Pancreas (tissue), 10 donors: ENCODE results near the gene KLHDC1. TPM values are rescaled to one million over a fixed set of nuclear protein-coding genes. Genes with fewer than 3 reads are reported as not detected.
"Not testable (repeated sequence)": the region's sequence is repeated elsewhere in the genome, so short reads cannot be mapped to it uniquely, and the experiment has no call there.

ENCODE experiments used
- ATAC-seq, 4 donors: fragments of 200-7000 bp; cut with Tn5 transposase; one replicate each; pipeline versions ENCODE4 v1.8.0 to v1.9.1; 2020; ENCODE audit warnings: mild to moderate bottlenecking in 4 of 4, moderate library complexity in 4 of 4
- DNase-seq, 6 donors: peaks; one replicate each; pipeline ENCODE4 v3.0.0-alpha.2; 2020
- FAIRE-seq: peaks from 2 replicates; lab custom pipeline; 2012; peaks lifted over from hg19 to GRCh38; lab: Jason Lieb, UNC
- H3K27ac ChIP-seq, 4 donors: fragments of 200-600 bp; sonication (generic); 1 replicate in 3 of 4; 2 replicates in 1 of 4; pipeline versions ENCODE4 v1.5.0 to v1.8.0; 2020
- H3K27me3 ChIP-seq, 4 donors: fragments of 200-600 bp; one replicate each; pipeline ENCODE4 v1.8.0; 2021
- H3K36me3 ChIP-seq, 3 donors: fragments of 200-600 bp; sonication (generic) in 1 of 3; one replicate each; pipeline versions ENCODE4 v1.5.0 to v1.8.0; 2020 to 2021
- H3K4me1 ChIP-seq, 3 donors: fragments of 200-600 bp; one replicate each; pipeline ENCODE4 v1.8.0; 2021
- H3K4me3 ChIP-seq, 4 donors: fragments of 200-600 bp; sonication (generic) in 2 of 4; one replicate each; pipeline versions ENCODE4 v1.5.0 to v1.8.0; 2020 to 2021
- H3K9me3 ChIP-seq, 4 donors: fragments of 200-600 bp; one replicate each; pipeline ENCODE4 v1.8.0; 2021
- CTCF ChIP-seq, 4 donors: fragments of 200-600 bp; sonication (generic) in 3 of 4; IDR thresholded peaks; one replicate each; pipeline versions ENCODE4 v1.5.0 to v1.8.0; 2021; ENCODE audit warnings: antibody characterized with exemption in 4 of 4
- WGBS, 2 donors: extraction: QIAGEN DNeasy Blood & Tissue Kit; methylation state at CpG; one replicate each; pipeline ENCODE4 v1.1.7; 2013; 5-methylcytosine and 5-hydroxymethylcytosine counted together
- intact Hi-C, 3 donors: fragments of 100-400 bp; cut with DNase I; formaldehyde crosslinking; loops; one replicate each; pipeline versions ENCODE4 v1.11.1 to v1.14.2; 2022
- polyA plus RNA-seq, 2 donors: library from polyadenylated mRNA; stranded (reverse); fragments of 200-250 nt; gene quantifications; one replicate each; pipeline ENCODE4 v1.2.3, GENCODE V29; 2013
- total RNA-seq, 6 donors: library from RNA; stranded (reverse); fragmentation: NEBNext Ultra II Directional in 4 of 6; extraction: Animal tissue kit (Norgen Biotek cat#: 25700) in 4 of 6; gene quantifications; one replicate each; pipeline versions ENCODE4 v1.2.1 to v1.2.4, GENCODE V29; 2021 to 2023
- donor health status: healthy with polysubstance abuse.
- donor health status: DM: no; HTN: no; CAD: no; lungs with moderate emphysema.
- donor health status: DM: no; HTN: no; CAD: no.
- donor health status: control.
- donor health status: control.
- donor health status: Bipolar disorder and iron deficiency.
- donor health status: DM: yes; HTN: yes; CAD: no.
- donor health status: DM: no; HTN: no; CAD: no.
- donor health status: DM: no; HTN: no; CAD: no.
- donor health status: DM: yes; HTN: yes; CAD: no.

Gene KLHDC1
- total and polyA plus RNA-seq, 8 donors = 1.2 to 4.8 (median 3.8) TPM

GRCh38 chr14:49720744-49721143 is 27.8 kb downstream of the KLHDC1 start:
- Histone ChIP-seq H3K4me3 (no peak overlapping the region), H3K4me1 (no peaks in the 10 kb centered on the region), H3K36me3 (peaks cover 0 to 14% (median 0%) of the 10 kb centered on the region in 3 donors), H3K9me3 (no peaks in the 10 kb centered on the region), H3K27ac (no peak overlapping the region), H3K27me3 (no peaks in the 10 kb centered on the region)
- TF ChIP-seq CTCF (IDR thresholded peaks at IDR 0.05) = no peak
- ATAC-seq (no peak), DNase-seq (no peak), FAIRE-seq (no peak)
- intact Hi-C loops = no loop called here

- WGBS, 2 donors = 81 to 93% methylated on average over 9 of the region's 9 CpGs
- H3K36me3 ChIP-seq = peaks cover 0 to 20% (median 3%) of the 10 kb centered on the region in 3 donors
- H3K4me1 ChIP-seq, H3K9me3 ChIP-seq, ATAC-seq, H3K27me3 ChIP-seq, H3K27ac ChIP-seq, DNase-seq, FAIRE-seq, intact Hi-C loops, H3K4me3 ChIP-seq: not testable (repeated sequence)
Measured at GRCh38 chr14:49721733-49722435, 29.0 kb downstream of the KLHDC1 start.

- Histone ChIP-seq H3K9me3 (no peaks in the 10 kb centered on the region), H3K27me3 (no peaks in the 10 kb centered on the region), H3K4me3 (no peak overlapping the region), H3K27ac (no peak overlapping the region), H3K4me1 (no peaks in the 10 kb centered on the region), H3K36me3 (peaks cover 0 to 25% (median 3%) of the 10 kb centered on the region in 3 donors)
- TF ChIP-seq CTCF (IDR thresholded peaks at IDR 0.05) = no peak
- no peak for DNase-seq
- no peak for ATAC-seq
- WGBS, 2 donors = 85 to 91% methylated on average over 5 of the region's 5 CpGs
- intact Hi-C loops = no loop called here
- no peak for FAIRE-seq
Measured at GRCh38 chr14:49727171-49727570, 34.3 kb downstream of the KLHDC1 start.

GRCh38 chr14:49732896-49733295 is 40.0 kb downstream of the KLHDC1 start:
- Histone ChIP-seq H3K27ac (no peak overlapping the region), H3K4me1 (no peaks in the 10 kb centered on the region), H3K36me3 (peaks cover 0 to 12% (median 0%) of the 10 kb centered on the region in 3 donors), H3K9me3 (no peaks in the 10 kb centered on the region), H3K27me3 (no peaks in the 10 kb centered on the region), H3K4me3 (no peak overlapping the region)
- intact Hi-C loops = no loop called here
- WGBS, 2 donors = 89 to 95% methylated on average over 3 of the region's 3 CpGs
- ATAC-seq (no peak), FAIRE-seq (no peak), DNase-seq (no peak)
- TF ChIP-seq CTCF (IDR thresholded peaks at IDR 0.05) = no peak

GRCh38 chr14:49733836-49734235 is 40.9 kb downstream of the KLHDC1 start:
- no peak for TF ChIP-seq CTCF (IDR thresholded peaks at IDR 0.05)
- Histone ChIP-seq H3K27me3 (no peaks in the 10 kb centered on the region), H3K9me3 (no peaks in the 10 kb centered on the region), H3K4me3 (no peak overlapping the region), H3K36me3 (peaks cover 0 to 12% (median 0%) of the 10 kb centered on the region in 3 donors), H3K4me1 (no peaks in the 10 kb centered on the region), H3K27ac (no peak overlapping the region)
- FAIRE-seq (no peak), DNase-seq (no peak), ATAC-seq (no peak)
- intact Hi-C loops = no loop called here

- WGBS, 2 donors = 83 to 96% methylated on average over 4 of the region's 4 CpGs
- DNase-seq, H3K27ac ChIP-seq, H3K4me1 ChIP-seq, FAIRE-seq, H3K36me3 ChIP-seq, intact Hi-C loops, H3K27me3 ChIP-seq, ATAC-seq, H3K9me3 ChIP-seq, H3K4me3 ChIP-seq: not testable (repeated sequence)
Measured at GRCh38 chr14:49735669-49736068, 42.7 kb downstream of the KLHDC1 start.
